Endodermal cell (in vitro differentiated cells): Measurements from ENCODE around the gene TMIGD1. TPM values are rescaled to one million over a fixed set of nuclear protein-coding genes. Genes with fewer than 3 reads are reported as not detected.

Experiments
- DNase-seq: peaks from one replicate; pipeline ENCODE4 v3.0.0-alpha.2; 2017
- H3K27ac ChIP-seq: 2 replicates; pipeline ENCODE4 v1.5.1; 2013; ENCODE audit warnings: mild to moderate bottlenecking, low read depth, low read length, moderate library complexity
- H3K27me3 ChIP-seq: 2 replicates; pipeline ENCODE4 v1.6.1; 2013; ENCODE audit warnings: mild to moderate bottlenecking, low read length, moderate library complexity; ENCODE audit not compliant: insufficient read depth, control insufficient read depth, poor library complexity, severe bottlenecking
- H3K36me3 ChIP-seq: 2 replicates; pipeline ENCODE4 v1.7.0; 2013; ENCODE audit warnings: mild to moderate bottlenecking, low read length, moderate library complexity; ENCODE audit not compliant: control insufficient read depth, insufficient read depth
- H3K4me1 ChIP-seq: one replicate; pipeline ENCODE4 v1.7.0; 2013; ENCODE audit warnings: low read length; ENCODE audit not compliant: control insufficient read depth, insufficient read depth
- H3K4me3 ChIP-seq: 2 replicates; pipeline ENCODE4 v1.5.1; 2013; ENCODE audit warnings: mild to moderate bottlenecking, low read length, moderate library complexity
- H3K9ac ChIP-seq: 2 replicates; pipeline ENCODE4 v1.6.1; 2013; ENCODE audit warnings: mild to moderate bottlenecking, low read length, moderate library complexity; ENCODE audit not compliant: poor library complexity, severe bottlenecking; ENCODE audit errors: extremely low read depth
- H3K9me3 ChIP-seq: 2 replicates; pipeline ENCODE4 v1.6.1; 2013; ENCODE audit warnings: mild to moderate bottlenecking, low read length, moderate library complexity; ENCODE audit not compliant: control insufficient read depth
- H3K27ac Mint-ChIP-seq: 2 replicates; pipeline ENCODE4 v1.8.0; 2020; ENCODE audit warnings: mixed read lengths
- H3K27me3 Mint-ChIP-seq: 2 replicates; pipeline ENCODE4 v1.8.0; 2021; ENCODE audit warnings: mild to moderate bottlenecking, mixed read lengths; ENCODE audit not compliant: insufficient read depth
- H3K36me3 Mint-ChIP-seq: 2 replicates; pipeline ENCODE4 v1.8.0; 2020; ENCODE audit warnings: low read depth, mixed read lengths
- H3K4me1 Mint-ChIP-seq: 2 replicates; pipeline ENCODE4 v1.8.0; 2020; ENCODE audit warnings: mixed read lengths
- H3K4me3 Mint-ChIP-seq: 2 replicates; pipeline ENCODE4 v1.8.0; 2020; ENCODE audit warnings: mild to moderate bottlenecking, moderate library complexity, mixed read lengths
- H3K9me3 Mint-ChIP-seq: 2 replicates; pipeline ENCODE4 v1.8.0; 2020; ENCODE audit warnings: mild to moderate bottlenecking, mixed read lengths
- WGBS, 2 experiments: methylation state at CpG; one replicate each; pipeline versions ENCODE4 v1.1.5 to v1.1.7; 2013; ENCODE audit warnings: missing lambda C conversion rate in 2 of 2, mixed read lengths in 1 of 2; ENCODE audit not compliant: insufficient coverage in 1 of 2, insufficient read length in 1 of 2; 5-methylcytosine and 5-hydroxymethylcytosine counted together
- total RNA-seq, 2 donors: library from RNA; stranded (reverse); fragmentation: NEBNext Ultra II Directional in 1 of 2; extraction: Animal tissue kit (Norgen Biotek cat#: 25700) in 1 of 2; gene quantifications; 2 replicates in 1 of 2; 3 replicates in 1 of 2; pipeline ENCODE4 v1.2.1, GENCODE V29; 2021
- TF ChIP-seq, protein P1 (sequence below): fragments of 200-600 bp; sonication (generic); conservative IDR thresholded peaks from 2 replicates; pipeline ENCODE4 v1.5.0; 2021; ENCODE audit warnings: antibody characterized with exemption, mild to moderate bottlenecking

Gene TMIGD1
- total RNA-seq, 2 donors from 2014 or later = not detected

- no peak overlapping the region for H3K9ac ChIP-seq
- Mint-ChIP-seq H3K27me3 (peaks cover 12% of the 10 kb centered on the region), H3K4me3 (peak overlapping the region; percentile 77), H3K4me1 (peaks cover 45% of the 10 kb centered on the region), H3K36me3 (peaks cover 8% of the 10 kb centered on the region), H3K9me3 (no peaks in the 10 kb centered on the region), H3K27ac (no peak overlapping the region)
- H3K4me3 ChIP-seq = peak overlapping the region; percentile 92
- DNase-seq = no peak
- H3K36me3 ChIP-seq = peaks cover 11% of the 10 kb centered on the region
- H3K4me1 ChIP-seq = peaks cover 18% of the 10 kb centered on the region
- H3K27me3 ChIP-seq = peaks cover 7% of the 10 kb centered on the region
- WGBS, 2 experiments = 75 to 90% methylated on average over 3 to 6 of the region's 7 CpGs
- no peaks in the 10 kb centered on the region for H3K9me3 ChIP-seq
- TF ChIP-seq, protein P1, sequence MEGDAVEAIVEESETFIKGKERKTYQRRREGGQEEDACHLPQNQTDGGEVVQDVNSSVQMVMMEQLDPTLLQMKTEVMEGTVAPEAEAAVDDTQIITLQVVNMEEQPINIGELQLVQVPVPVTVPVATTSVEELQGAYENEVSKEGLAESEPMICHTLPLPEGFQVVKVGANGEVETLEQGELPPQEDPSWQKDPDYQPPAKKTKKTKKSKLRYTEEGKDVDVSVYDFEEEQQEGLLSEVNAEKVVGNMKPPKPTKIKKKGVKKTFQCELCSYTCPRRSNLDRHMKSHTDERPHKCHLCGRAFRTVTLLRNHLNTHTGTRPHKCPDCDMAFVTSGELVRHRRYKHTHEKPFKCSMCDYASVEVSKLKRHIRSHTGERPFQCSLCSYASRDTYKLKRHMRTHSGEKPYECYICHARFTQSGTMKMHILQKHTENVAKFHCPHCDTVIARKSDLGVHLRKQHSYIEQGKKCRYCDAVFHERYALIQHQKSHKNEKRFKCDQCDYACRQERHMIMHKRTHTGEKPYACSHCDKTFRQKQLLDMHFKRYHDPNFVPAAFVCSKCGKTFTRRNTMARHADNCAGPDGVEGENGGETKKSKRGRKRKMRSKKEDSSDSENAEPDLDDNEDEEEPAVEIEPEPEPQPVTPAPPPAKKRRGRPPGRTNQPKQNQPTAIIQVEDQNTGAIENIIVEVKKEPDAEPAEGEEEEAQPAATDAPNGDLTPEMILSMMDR = no peak
- no peak overlapping the region for H3K27ac ChIP-seq
Measured at GRCh38 chr17:30380643-30381339, 46.9 kb upstream of the TMIGD1 start.

- no peak overlapping the region for H3K9ac ChIP-seq
- peaks cover 2% of the 10 kb centered on the region for H3K36me3 Mint-ChIP-seq
- H3K27ac Mint-ChIP-seq = no peak overlapping the region
- no peak overlapping the region for H3K27ac ChIP-seq
- peaks cover 45% of the 10 kb centered on the region for H3K4me1 Mint-ChIP-seq
- DNase-seq = no peak
- WGBS, 2 experiments = 0 to 15% methylated on average over 3 to 5 of the region's 5 CpGs
- TF ChIP-seq, protein P1 = no peak
- peaks cover 18% of the 10 kb centered on the region for H3K4me1 ChIP-seq
- no peaks in the 10 kb centered on the region for H3K9me3 Mint-ChIP-seq
- H3K9me3 ChIP-seq = no peaks in the 10 kb centered on the region
- H3K4me3 Mint-ChIP-seq = peak overlapping the region; percentile 77
- peaks cover 12% of the 10 kb centered on the region for H3K27me3 Mint-ChIP-seq
- H3K36me3 ChIP-seq = peaks cover 3% of the 10 kb centered on the region
- peaks cover 7% of the 10 kb centered on the region for H3K27me3 ChIP-seq
- H3K4me3 ChIP-seq = peak overlapping the region; percentile 92
Measured at GRCh38 chr17:30379903-30380381, 46.1 kb upstream of the TMIGD1 start.

GRCh38 chr17:30379303-30379902, 45.5 kb upstream of the TMIGD1 start:
- peaks cover 15% of the 10 kb centered on the region for H3K27me3 Mint-ChIP-seq
- peaks cover 45% of the 10 kb centered on the region for H3K4me1 Mint-ChIP-seq
- WGBS, 2 experiments = 0% methylated on average over 29 to 68 of the region's 68 CpGs
- no peaks in the 10 kb centered on the region for H3K36me3 ChIP-seq
- no peak overlapping the region for H3K27ac ChIP-seq
- H3K9me3 Mint-ChIP-seq = no peaks in the 10 kb centered on the region
- H3K9me3 ChIP-seq = no peaks in the 10 kb centered on the region
- H3K36me3 Mint-ChIP-seq = no peaks in the 10 kb centered on the region
- peak overlapping the region; percentile 61 for H3K9ac ChIP-seq
- H3K4me3 ChIP-seq = peak overlapping the region; percentile 92
- no peak overlapping the region for H3K27ac Mint-ChIP-seq
- peaks cover 18% of the 10 kb centered on the region for H3K4me1 ChIP-seq
- DNase-seq = peak; percentile 77
- TF ChIP-seq, protein P1 = no peak
- peak overlapping the region; percentile 77 for H3K4me3 Mint-ChIP-seq
- peaks cover 7% of the 10 kb centered on the region for H3K27me3 ChIP-seq
